Measurements from ENCODE around the gene UBE2J2. TPM values are rescaled to one million over a fixed set of nuclear protein-coding genes. Genes with fewer than 3 reads are reported as not detected.
A peak's percentile ranks its signal among the peaks of the same experiment; 100 is the strongest.

Gene UBE2J2
- total and polyA plus RNA-seq, 4 donors, result 36.0 to 57.4 (median 47.1) TPM

DNA sequence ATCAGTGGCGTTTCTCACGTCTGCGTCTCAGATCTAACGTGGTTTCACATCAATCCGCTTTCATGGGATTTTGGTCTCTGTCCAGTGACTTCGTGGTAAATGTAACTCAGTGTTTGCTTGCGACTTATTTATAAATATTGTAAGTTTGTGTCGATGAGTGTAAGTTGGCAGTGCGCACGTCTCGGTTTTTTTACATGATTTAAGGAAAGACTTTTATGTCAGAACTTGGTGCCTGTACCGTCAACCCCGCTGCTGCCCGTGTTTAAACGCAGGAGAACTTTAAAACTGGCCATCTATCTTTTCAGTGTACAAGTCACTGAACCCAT, 40.1 kb downstream of the UBE2J2 start:
- H3K4me3 ChIP-seq, result no peak overlapping the region
- no peak for DNase-seq
- H3K4me1 ChIP-seq (ENCODE audit: control insufficient read depth in 5 of 5, insufficient read depth in 5 of 5, low read length in 5 of 5), result peaks cover 0 to 26% (median 7%) of the 10 kb centered on the region in 5 donors

DNA sequence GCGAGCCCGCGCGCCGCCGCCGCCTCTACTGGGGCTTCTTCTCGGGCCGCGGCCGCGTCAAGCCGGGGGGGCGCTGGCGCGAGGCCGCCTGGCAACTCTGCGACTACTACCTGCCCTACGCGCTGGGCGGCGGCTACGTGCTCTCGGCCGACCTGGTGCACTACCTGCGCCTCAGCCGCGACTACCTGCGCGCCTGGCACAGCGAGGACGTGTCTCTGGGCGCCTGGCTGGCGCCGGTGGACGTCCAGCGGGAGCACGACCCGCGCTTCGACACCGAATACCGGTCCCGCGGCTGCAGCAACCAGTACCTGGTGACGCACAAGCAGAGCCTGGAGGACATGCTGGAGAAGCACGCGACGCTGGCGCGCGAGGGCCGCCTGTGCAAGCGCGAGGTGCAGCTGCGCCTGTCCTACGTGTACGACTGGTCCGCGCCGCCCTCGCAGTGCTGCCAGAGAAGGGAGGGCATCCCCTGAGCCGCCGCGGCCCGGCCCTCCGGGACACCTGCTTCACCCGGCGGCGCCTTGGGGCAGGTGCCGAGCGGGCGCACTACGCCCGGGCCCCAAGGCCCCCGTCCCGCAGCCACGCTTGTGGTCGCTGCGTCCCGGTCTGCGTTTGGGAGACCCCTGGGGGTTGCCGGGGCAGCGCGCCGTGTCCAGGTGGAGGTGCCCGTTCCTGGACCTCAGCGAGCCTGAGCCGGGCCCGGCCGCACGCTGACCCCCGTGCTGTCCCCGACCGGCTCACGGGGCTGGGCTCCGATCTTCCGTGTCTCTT, 40.7 kb downstream of the UBE2J2 start:
- H3K9ac ChIP-seq (ENCODE audit: insufficient read depth in 1 of 2, low read length in 2 of 2), result no peak overlapping the region
- H3K9me3 ChIP-seq (ENCODE audit: control insufficient read depth in 4 of 4, insufficient read depth in 3 of 4, low read length in 3 of 4), result peaks cover 0 to 6% (median 0%) of the 10 kb centered on the region in 4 donors
- TF ChIP-seq, protein P1, sequence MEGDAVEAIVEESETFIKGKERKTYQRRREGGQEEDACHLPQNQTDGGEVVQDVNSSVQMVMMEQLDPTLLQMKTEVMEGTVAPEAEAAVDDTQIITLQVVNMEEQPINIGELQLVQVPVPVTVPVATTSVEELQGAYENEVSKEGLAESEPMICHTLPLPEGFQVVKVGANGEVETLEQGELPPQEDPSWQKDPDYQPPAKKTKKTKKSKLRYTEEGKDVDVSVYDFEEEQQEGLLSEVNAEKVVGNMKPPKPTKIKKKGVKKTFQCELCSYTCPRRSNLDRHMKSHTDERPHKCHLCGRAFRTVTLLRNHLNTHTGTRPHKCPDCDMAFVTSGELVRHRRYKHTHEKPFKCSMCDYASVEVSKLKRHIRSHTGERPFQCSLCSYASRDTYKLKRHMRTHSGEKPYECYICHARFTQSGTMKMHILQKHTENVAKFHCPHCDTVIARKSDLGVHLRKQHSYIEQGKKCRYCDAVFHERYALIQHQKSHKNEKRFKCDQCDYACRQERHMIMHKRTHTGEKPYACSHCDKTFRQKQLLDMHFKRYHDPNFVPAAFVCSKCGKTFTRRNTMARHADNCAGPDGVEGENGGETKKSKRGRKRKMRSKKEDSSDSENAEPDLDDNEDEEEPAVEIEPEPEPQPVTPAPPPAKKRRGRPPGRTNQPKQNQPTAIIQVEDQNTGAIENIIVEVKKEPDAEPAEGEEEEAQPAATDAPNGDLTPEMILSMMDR (IDR thresholded peaks at IDR 0.05; ENCODE audit: control extremely low read depth, extremely low read depth), result no peak
- 78 to 82% methylated on average over 97 to 98 of the region's 98 CpGs for WGBS, 2 donors
- peak overlapping the region in 1 of 2 donors; percentile 25 for H3K27ac ChIP-seq (ENCODE audit: low read depth in 1 of 2, low read length in 1 of 2)
- H3K4me3 ChIP-seq, result peak overlapping the region; percentile 43
- DNase-seq, result no peak
- peaks cover 0 to 26% (median 7%) of the 10 kb centered on the region in 5 donors for H3K4me1 ChIP-seq (ENCODE audit: control insufficient read depth in 5 of 5, insufficient read depth in 5 of 5, low read length in 5 of 5)
- H3K27me3 ChIP-seq (ENCODE audit: control insufficient read depth in 3 of 3, insufficient read depth in 3 of 3, low read length in 2 of 3), result peaks cover 0 to 13% (median 0%) of the 10 kb centered on the region in 3 donors
- H3K36me3 ChIP-seq (ENCODE audit: control insufficient read depth in 4 of 4, insufficient read depth in 4 of 4, low read length in 4 of 4), result peaks cover 0 to 12% (median 3%) of the 10 kb centered on the region in 4 donors
- ATAC-seq (ENCODE audit: insufficient read depth, low FRiP score), result no peak

More for the DNA sequence above, 40.1 kb downstream of the UBE2J2 start:
- H3K36me3 ChIP-seq (ENCODE audit: control insufficient read depth in 4 of 4, insufficient read depth in 4 of 4, low read length in 4 of 4), result peaks cover 0 to 7% (median 3%) of the 10 kb centered on the region in 4 donors
- TF ChIP-seq, protein P1 (IDR thresholded peaks at IDR 0.05; ENCODE audit: control extremely low read depth, extremely low read depth), result no peak
- no peak for ATAC-seq (ENCODE audit: insufficient read depth, low FRiP score)
- no peak overlapping the region for H3K27ac ChIP-seq (ENCODE audit: low read depth in 1 of 2, low read length in 1 of 2)
- 97% methylated on average over 15 of the region's 15 CpGs for WGBS, 2 donors
- H3K27me3 ChIP-seq (ENCODE audit: control insufficient read depth in 3 of 3, insufficient read depth in 3 of 3, low read length in 2 of 3), result peaks cover 0 to 17% (median 0%) of the 10 kb centered on the region in 3 donors
- H3K9me3 ChIP-seq (ENCODE audit: control insufficient read depth in 4 of 4, insufficient read depth in 3 of 4, low read length in 3 of 4), result peaks cover 0 to 8% (median 0%) of the 10 kb centered on the region in 4 donors
- no peak overlapping the region for H3K9ac ChIP-seq (ENCODE audit: insufficient read depth in 1 of 2, low read length in 2 of 2)

DNA sequence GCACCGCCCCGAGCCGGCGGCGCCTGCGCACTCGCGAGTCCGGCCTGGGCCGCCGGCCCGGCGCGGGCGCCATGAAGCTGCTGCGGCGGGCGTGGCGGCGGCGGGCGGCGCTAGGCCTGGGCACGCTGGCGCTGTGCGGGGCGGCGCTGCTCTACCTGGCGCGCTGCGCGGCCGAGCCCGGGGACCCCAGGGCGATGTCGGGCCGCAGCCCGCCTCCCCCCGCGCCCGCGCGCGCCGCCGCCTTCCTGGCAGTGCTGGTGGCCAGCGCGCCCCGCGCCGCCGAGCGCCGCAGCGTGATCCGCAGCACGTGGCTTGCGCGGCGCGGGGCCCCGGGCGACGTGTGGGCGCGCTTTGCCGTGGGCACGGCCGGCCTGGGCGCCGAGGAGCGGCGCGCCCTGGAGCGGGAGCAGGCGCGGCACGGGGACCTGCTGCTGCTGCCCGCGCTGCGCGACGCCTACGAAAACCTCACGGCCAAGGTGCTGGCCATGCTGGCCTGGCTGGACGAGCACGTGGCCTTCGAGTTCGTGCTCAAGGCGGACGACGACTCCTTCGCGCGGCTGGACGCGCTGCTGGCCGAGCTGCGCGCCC, 41.4 kb downstream of the UBE2J2 start, which contains the start of gene B3GALT6:
Gene B3GALT6, plus strand, starts transcription at position 30 of the 588 bp plus-strand sequence. Its CDS starts 42 bp downstream, at position 72.
- peaks cover 0 to 19% (median 3%) of the 10 kb centered on the region in 4 donors for H3K36me3 ChIP-seq (ENCODE audit: control insufficient read depth in 4 of 4, insufficient read depth in 4 of 4, low read length in 4 of 4)
- ATAC-seq (ENCODE audit: insufficient read depth, low FRiP score) (no peak), DNase-seq (no peak)
- peak within 1 kb of the TSS; percentile 91 to 97 for H3K27ac ChIP-seq (ENCODE audit: low read depth in 1 of 2, low read length in 1 of 2)
- peak within 1 kb of the TSS in 1 of 2 donors; percentile 56 for H3K9ac ChIP-seq (ENCODE audit: insufficient read depth in 1 of 2, low read length in 2 of 2)
- peaks cover 0 to 26% (median 7%) of the 10 kb centered on the region in 5 donors for H3K4me1 ChIP-seq (ENCODE audit: control insufficient read depth in 5 of 5, insufficient read depth in 5 of 5, low read length in 5 of 5)
- H3K9me3 ChIP-seq (ENCODE audit: control insufficient read depth in 4 of 4, insufficient read depth in 3 of 4, low read length in 3 of 4), result peaks cover 0 to 6% (median 0%) of the 10 kb centered on the region in 4 donors
- WGBS, 2 donors, result 5 to 26% methylated on average over 19 to 100 of the region's 100 CpGs
- TF ChIP-seq, protein P1 (IDR thresholded peaks at IDR 0.05; ENCODE audit: control extremely low read depth, extremely low read depth), result no peak
- peak within 1 kb of the TSS; percentile 93 for H3K4me3 ChIP-seq
- peaks cover 0 to 6% (median 0%) of the 10 kb centered on the region in 3 donors for H3K27me3 ChIP-seq (ENCODE audit: control insufficient read depth in 3 of 3, insufficient read depth in 3 of 3, low read length in 2 of 3)
